Left ventricle myocardium inferior (tissue), 1 donor: ENCODE results near the gene WIPF2. TPM values are rescaled to one million over a fixed set of nuclear protein-coding genes. Genes with fewer than 3 reads are reported as not detected.

Experiments
- DNase-seq: peaks from one replicate; pipeline ENCODE4 v3.0.0-alpha.2; 2020
- H3K27ac ChIP-seq: fragments of 200-600 bp; replicated peaks from 2 replicates; pipeline ENCODE4 v1.8.0; 2021
- H3K27me3 ChIP-seq: fragments of 200-600 bp; 2 replicates; pipeline ENCODE4 v1.8.0; 2021; ENCODE audit warnings: low read depth
- H3K36me3 ChIP-seq: fragments of 200-600 bp; 2 replicates; pipeline ENCODE4 v1.8.0; 2021
- H3K4me1 ChIP-seq: fragments of 200-600 bp; 2 replicates; pipeline ENCODE4 v1.8.0; 2021
- H3K4me3 ChIP-seq: fragments of 200-600 bp; 2 replicates; pipeline ENCODE4 v1.8.0; 2021; ENCODE audit warnings: mild to moderate bottlenecking, moderate library complexity
- H3K9me3 ChIP-seq: fragments of 200-600 bp; replicated peaks from 2 replicates; pipeline ENCODE4 v1.8.0; 2021
- CTCF ChIP-seq: fragments of 200-600 bp; IDR thresholded peaks from 2 replicates; pipeline ENCODE4 v1.8.0; 2021; ENCODE audit warnings: antibody characterized with exemption, mild to moderate bottlenecking, borderline replicate concordance
- intact Hi-C: fragments of 100-400 bp; cut with micrococcal nuclease; formaldehyde crosslinking; loops from one replicate; pipeline ENCODE4 v1.11.0; 2022
- long read RNA-seq: library from polyadenylated mRNA; unstranded; transcript quantifications from one replicate; pipeline ENCODE4 v2.0.0, GENCODE V29; 2021
- total RNA-seq: library from RNA; stranded (reverse); fragmentation: NEBNext Ultra II Directional; extraction: Animal tissue kit (Norgen Biotek cat#: 25700); gene quantifications from one replicate; pipeline ENCODE4 v1.2.1, GENCODE V29; 2021
- donor health status: DM: no; HTN: yes; CAD: no; lungs with severe emphysema.

Gene WIPF2, protein sequence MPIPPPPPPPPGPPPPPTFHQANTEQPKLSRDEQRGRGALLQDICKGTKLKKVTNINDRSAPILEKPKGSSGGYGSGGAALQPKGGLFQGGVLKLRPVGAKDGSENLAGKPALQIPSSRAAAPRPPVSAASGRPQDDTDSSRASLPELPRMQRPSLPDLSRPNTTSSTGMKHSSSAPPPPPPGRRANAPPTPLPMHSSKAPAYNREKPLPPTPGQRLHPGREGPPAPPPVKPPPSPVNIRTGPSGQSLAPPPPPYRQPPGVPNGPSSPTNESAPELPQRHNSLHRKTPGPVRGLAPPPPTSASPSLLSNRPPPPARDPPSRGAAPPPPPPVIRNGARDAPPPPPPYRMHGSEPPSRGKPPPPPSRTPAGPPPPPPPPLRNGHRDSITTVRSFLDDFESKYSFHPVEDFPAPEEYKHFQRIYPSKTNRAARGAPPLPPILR
- 12.5 TPM for total RNA-seq
- long read RNA-seq, transcript WIPF2-205 (3 exons, 554 nt) = major isoform, 13 of 24 reads
- long read RNA-seq, partial matches to known transcripts = 5 of 24 reads
- long read RNA-seq, other reads (novel, unspliced or antisense) = 5 of 24 reads

- Histone ChIP-seq H3K4me3 (peak within 1 kb of the TSS; percentile 81), H3K36me3 (no peaks in the 10 kb centered on the region), H3K27me3 (no peaks in the 10 kb centered on the region), H3K27ac (peak within 1 kb of the TSS; percentile 95), H3K9me3 (no peaks in the 10 kb centered on the region), H3K4me1 (peaks cover 25% of the 10 kb centered on the region)
- intact Hi-C loops = no loop called here
- peak; percentile 97 for DNase-seq
- TF ChIP-seq CTCF = peak; percentile 89
These were observed at the start of gene WIPF2 for GRCh38 chr17:40218740-40219593. WIPF2 (plus strand) TSS chr17:40219304; CDS start chr17:40256460, 37,156 bp downstream.

DNA sequence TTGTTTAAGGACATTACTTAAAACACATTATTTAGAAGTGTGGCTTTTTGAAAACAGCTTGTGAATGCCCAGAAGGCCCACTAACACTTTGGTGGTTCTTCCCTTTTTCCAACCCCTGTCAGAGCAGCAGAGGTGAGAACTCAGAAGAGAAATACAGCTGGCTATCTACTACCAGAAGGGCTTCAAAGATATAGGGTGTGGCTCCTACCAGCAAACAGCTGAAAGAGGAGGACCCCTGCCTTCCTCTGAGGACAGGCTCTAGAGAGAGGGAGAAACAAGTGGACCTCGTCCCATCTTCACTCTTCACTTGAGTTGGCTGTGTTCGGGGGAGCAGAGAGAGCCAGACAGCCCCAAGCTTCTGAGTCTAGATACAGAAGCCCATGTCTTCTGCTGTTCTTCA is 48.8 kb upstream of the WIPF2 start:
- DNase-seq = no peak
- intact Hi-C loops = no loop called here
- Histone ChIP-seq H3K27me3 (no peaks in the 10 kb centered on the region), H3K4me3 (no peak overlapping the region), H3K9me3 (no peaks in the 10 kb centered on the region), H3K4me1 (peaks cover 13% of the 10 kb centered on the region), H3K27ac (no peak overlapping the region), H3K36me3 (peaks cover 97% of the 10 kb centered on the region)
- no peak for TF ChIP-seq CTCF

DNA sequence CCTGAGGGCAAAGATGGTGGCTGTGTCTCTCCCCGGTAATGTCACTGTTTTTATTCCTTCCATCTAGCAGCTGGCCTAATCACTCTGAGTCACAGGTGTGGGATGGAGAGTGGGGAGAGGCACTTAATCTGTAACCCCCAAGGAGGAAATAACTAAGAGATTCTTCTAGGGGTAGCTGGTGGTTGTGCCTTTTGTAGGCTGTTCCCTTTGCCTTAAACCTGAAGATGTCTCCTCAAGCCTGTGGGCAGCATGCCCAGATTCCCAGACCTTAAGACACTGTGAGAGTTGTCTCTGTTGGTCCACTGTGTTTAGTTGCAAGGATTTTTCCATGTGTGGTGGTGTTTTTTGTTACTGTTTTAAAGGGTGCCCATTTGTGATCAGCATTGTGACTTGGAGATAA is 47.4 kb upstream of the WIPF2 start:
- TF ChIP-seq CTCF = no peak
- intact Hi-C loops = no loop called here
- DNase-seq = no peak
- H3K9me3 ChIP-seq = no peaks in the 10 kb centered on the region
- peaks cover 92% of the 10 kb centered on the region for H3K36me3 ChIP-seq
- H3K4me1 ChIP-seq = peaks cover 16% of the 10 kb centered on the region
- no peaks in the 10 kb centered on the region for H3K27me3 ChIP-seq
- H3K4me3 ChIP-seq = no peak overlapping the region
- no peak overlapping the region for H3K27ac ChIP-seq

DNA sequence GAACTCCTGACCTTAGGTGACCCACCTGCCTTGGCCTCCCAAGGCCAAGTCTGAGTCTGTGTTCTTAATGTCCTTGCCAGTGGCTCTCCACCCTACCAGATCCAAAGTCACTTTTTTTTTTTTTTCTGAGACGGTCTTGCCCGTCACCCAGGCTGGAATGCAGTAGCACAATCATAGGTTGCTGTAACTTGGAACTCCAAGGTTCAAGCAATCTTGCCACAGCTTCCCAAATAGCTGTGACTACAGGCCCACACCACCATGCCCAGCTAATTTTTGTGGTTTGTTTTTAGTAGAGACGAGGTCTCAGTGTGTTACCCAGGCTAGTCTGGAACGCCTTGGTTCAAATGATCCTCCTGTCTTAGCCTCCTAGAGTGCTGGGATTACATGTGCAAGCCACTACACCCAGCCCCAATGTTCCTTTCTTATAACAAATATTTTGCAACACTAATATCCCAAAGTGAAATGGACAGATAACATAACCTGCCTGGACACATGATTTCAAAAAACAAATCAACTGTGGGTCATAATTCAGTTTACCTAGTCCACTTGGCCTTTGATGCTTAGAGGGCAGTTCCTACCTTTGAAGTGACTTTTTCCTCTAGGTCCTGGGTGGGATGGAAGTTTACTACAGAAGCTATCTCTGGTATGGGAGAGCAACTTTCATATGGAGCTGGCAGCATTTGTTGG is 45.9 kb upstream of the WIPF2 start:
- Histone ChIP-seq H3K4me1 (peaks cover 24% of the 10 kb centered on the region), H3K4me3 (no peak overlapping the region), H3K27me3 (no peaks in the 10 kb centered on the region), H3K27ac (no peak overlapping the region), H3K36me3 (peaks cover 77% of the 10 kb centered on the region), H3K9me3 (no peaks in the 10 kb centered on the region)
- TF ChIP-seq CTCF = no peak
- intact Hi-C loops = no loop called here
- DNase-seq = no peak

DNA sequence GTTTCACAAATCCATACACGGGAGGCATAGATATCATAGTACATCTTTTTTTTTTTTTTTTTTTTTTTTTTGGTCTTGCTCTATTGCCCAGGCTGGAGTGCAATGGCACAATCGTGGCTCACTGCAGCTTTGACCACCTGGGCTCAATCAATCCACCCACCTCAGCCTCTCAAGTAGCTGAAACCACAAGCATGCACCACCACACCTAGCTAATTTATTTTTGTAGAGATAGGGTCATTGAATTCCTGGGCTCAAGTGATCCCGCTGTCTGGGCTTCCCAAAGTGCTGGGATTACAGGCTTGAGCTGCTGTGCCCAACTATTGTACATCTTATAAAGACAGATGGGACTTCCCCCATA is 45.3 kb upstream of the WIPF2 start:
- no peak overlapping the region for H3K27ac ChIP-seq
- intact Hi-C loops = no loop called here
- no peak for DNase-seq
- H3K4me3 ChIP-seq = no peak overlapping the region
- H3K9me3 ChIP-seq = no peaks in the 10 kb centered on the region
- TF ChIP-seq CTCF = no peak
- no peaks in the 10 kb centered on the region for H3K27me3 ChIP-seq
- peaks cover 19% of the 10 kb centered on the region for H3K4me1 ChIP-seq
- peaks cover 72% of the 10 kb centered on the region for H3K36me3 ChIP-seq
